ENCODE data around the gene EHD2. TPM values are rescaled to one million over a fixed set of nuclear protein-coding genes. Genes with fewer than 3 reads are reported as not detected.

The EHD2 gene
- total and polyA plus RNA-seq, 2 of the 13 experiments (the other 11 are each of a cell fraction or from before 2014, with no cell fraction given): 0.09 to 0.28 TPM

GRCh38 chr19:47698631-47699359 lies 14.4 kb upstream of the EHD2 start:
- TF ChIP-seq ZNF749 (CRISPR knock-in tag; IDR thresholded peaks at IDR 0.05; ENCODE audit: borderline replicate concordance) (no peak), RBM39 (IDR thresholded peaks at IDR 0.05; ENCODE audit: low read depth, low read length, poor library complexity, severe bottlenecking) (peak; percentile 19)
- TF ChIP-seq, protein P1, sequence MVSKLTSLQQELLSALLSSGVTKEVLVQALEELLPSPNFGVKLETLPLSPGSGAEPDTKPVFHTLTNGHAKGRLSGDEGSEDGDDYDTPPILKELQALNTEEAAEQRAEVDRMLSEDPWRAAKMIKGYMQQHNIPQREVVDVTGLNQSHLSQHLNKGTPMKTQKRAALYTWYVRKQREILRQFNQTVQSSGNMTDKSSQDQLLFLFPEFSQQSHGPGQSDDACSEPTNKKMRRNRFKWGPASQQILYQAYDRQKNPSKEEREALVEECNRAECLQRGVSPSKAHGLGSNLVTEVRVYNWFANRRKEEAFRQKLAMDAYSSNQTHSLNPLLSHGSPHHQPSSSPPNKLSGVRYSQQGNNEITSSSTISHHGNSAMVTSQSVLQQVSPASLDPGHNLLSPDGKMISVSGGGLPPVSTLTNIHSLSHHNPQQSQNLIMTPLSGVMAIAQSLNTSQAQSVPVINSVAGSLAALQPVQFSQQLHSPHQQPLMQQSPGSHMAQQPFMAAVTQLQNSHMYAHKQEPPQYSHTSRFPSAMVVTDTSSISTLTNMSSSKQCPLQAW (CRISPR knock-in tag; IDR thresholded peaks at IDR 0.05): 0 out of 2 replicates have a peak, but pooled peaks have one; percentile 17
- H3K27me3 ChIP-seq (ENCODE audit: control insufficient read depth in 1 of 2, insufficient read depth in 2 of 2, low read length in 2 of 2): no peaks in the 10 kb centered on the region
- no TSS peak for BruUV-seq (replicated peaks)
- no peak for ATAC-seq
- no peaks in the 10 kb centered on the region for H3K79me2 ChIP-seq (ENCODE audit: insufficient read depth, low read length)
- WGBS (ENCODE audit: low lambda C conversion rate): 95% methylated on average over 46 of the region's 46 CpGs
- ChIA-PET POLR2A (no interaction called here), CTCF (ENCODE audit: low intra/inter-chr PET ratio, low total read pairs) (interaction anchor here (1.2 to 3.6 kb wide), 5 partner anchors 9 to 262 kb away, joined by 3 to 28 read pairs (median 8); partner anchors contain the start of gene KPTN)
- H3K4me3 ChIP-seq (replicated peaks in 1 of 3; ENCODE audit: insufficient read depth in 1 of 3, low read depth in 2 of 3, low read length in 3 of 3): no peak overlapping the region
- H4K20me1 ChIP-seq (ENCODE audit: insufficient read depth, low read length): no peaks in the 10 kb centered on the region
- no peak overlapping the region for H2AFZ ChIP-seq (ENCODE audit: low read length)
- no peak overlapping the region for H3K27ac ChIP-seq (ENCODE audit: extremely low read length, insufficient read depth, low read length)
- intact Hi-C loops (cut with micrococcal nuclease; ENCODE audit: unreplicated experiment): loop anchor here (1.0 to 2.0 kb wide), 5 partner anchors 45 to 262 kb away; no protein-coding TSS in a partner anchor
- in situ Hi-C loops (cut with HindIII; ENCODE audit: extremely low pct_ligation_motif_present, low pct_unique_long_range_greater_than_20kb): loop anchor here (5.0 to 10.0 kb wide), 4 partner anchors 94 to 261 kb away; partner anchors contain the start of genes BICRA and NAPA
- no peak overlapping the region for H3K4me2 ChIP-seq (ENCODE audit: low read depth, low read length)
- no peaks in the 10 kb centered on the region for H3K9me3 ChIP-seq (ENCODE audit: low read length)
- no peak overlapping the region for H3K9ac ChIP-seq (ENCODE audit: insufficient read depth, low read depth, low read length)
- no peak for FAIRE-seq
- peaks cover 4% of the 10 kb centered on the region; the same call in 1 of the 2 replicates for H3K4me1 ChIP-seq (ENCODE audit: insufficient read depth, low read length)
- H3K36me3 ChIP-seq (replicated peaks in 1 of 2; ENCODE audit: control insufficient read depth in 1 of 2, insufficient read depth in 2 of 2, low read length in 2 of 2): peaks cover 1 to 5% of the 10 kb centered on the region in 2 experiments; a peak in 2 of 5 replicates
- DNase-seq (ENCODE audit: low spot score): no peak

Measured in HepG2 (cell line).